Upper lobe of right lung (tissue), 1 donor: Measurements from ENCODE around the gene BRF1. TPM values are rescaled to one million over a fixed set of nuclear protein-coding genes. Genes with fewer than 3 reads are reported as not detected.

Experiments
- ATAC-seq: fragments of 200-7000 bp; cut with Tn5 transposase; one replicate; pipeline ENCODE4 v1.9.1; 2020; ENCODE audit warnings: mild to moderate bottlenecking, moderate library complexity
- DNase-seq: peaks from one replicate; pipeline ENCODE4 v3.0.0-alpha.2; 2020
- H3K27ac ChIP-seq: fragments of 200-600 bp; one replicate; pipeline ENCODE4 v1.8.0; 2022
- H3K27me3 ChIP-seq: fragments of 200-600 bp; one replicate; pipeline ENCODE4 v1.8.0; 2022; ENCODE audit warnings: mild to moderate bottlenecking
- H3K36me3 ChIP-seq: fragments of 200-600 bp; one replicate; pipeline ENCODE4 v1.8.0; 2022
- H3K4me1 ChIP-seq: fragments of 200-600 bp; one replicate; pipeline ENCODE4 v1.8.0; 2022
- H3K4me3 ChIP-seq: fragments of 200-600 bp; one replicate; pipeline ENCODE4 v1.8.0; 2022; ENCODE audit warnings: mild to moderate bottlenecking
- H3K9me3 ChIP-seq: fragments of 200-600 bp; one replicate; pipeline ENCODE4 v1.8.0; 2022
- CTCF ChIP-seq: fragments of 200-600 bp; IDR thresholded peaks from one replicate; pipeline ENCODE4 v1.8.0; 2022; ENCODE audit warnings: antibody characterized with exemption
- intact Hi-C: fragments of 100-400 bp; cut with DNase I; formaldehyde crosslinking; loops from one replicate; pipeline ENCODE4 v1.11.0; 2022
- total RNA-seq: library from RNA; stranded (reverse); fragmentation: NEBNext Ultra II Directional; extraction: Animal tissue kit (Norgen Biotek cat#: 25700); gene quantifications from one replicate; pipeline ENCODE4 v1.2.1, GENCODE V29; 2021
- donor health status: DM: no; HTN: yes; CAD: no; lungs with severe emphysema.

The BRF1 gene
- total RNA-seq, 1 donor from 2014 or later: 31.2 TPM

DNA sequence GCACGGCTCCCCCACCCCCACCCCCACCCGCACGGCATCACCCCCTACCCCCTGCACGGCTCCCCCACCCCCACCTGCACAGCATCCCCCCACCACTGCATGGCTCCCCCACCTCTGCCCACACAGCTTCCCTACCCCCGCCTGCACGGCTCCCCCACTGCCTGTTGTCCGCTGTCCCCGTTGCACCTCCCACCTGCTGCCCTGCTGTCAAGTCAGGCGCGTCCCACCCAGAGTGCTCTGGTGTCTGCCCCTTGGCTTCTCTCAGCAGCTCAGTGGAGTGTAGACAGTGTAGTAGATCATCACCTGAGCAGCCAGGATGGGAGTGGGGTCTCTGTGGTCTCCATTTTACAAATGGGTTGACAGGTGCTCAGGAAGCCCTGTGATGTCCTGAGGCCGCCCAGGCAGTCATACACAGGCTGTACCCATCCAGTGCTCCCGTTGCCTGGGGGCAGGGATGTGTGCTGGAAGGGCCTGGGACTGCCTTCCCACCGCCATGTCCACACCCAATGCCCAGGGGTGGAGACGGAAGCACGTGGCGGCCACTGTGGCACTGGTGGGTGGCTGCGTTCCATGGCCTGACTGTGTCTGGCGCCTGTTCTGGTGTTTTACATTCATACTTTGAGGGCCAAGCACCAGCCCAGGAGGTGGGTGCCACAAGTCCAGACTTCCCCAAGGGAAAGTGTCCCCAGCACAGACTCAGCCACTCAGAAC, 46.2 kb upstream of the BRF1 start:
- H3K4me3 ChIP-seq: no peak overlapping the region
- no peak overlapping the region for H3K27ac ChIP-seq
- no peaks in the 10 kb centered on the region for H3K27me3 ChIP-seq
- ATAC-seq: no peak
- H3K9me3 ChIP-seq: no peaks in the 10 kb centered on the region
- H3K36me3 ChIP-seq: no peaks in the 10 kb centered on the region
- intact Hi-C loops: no loop called here
- TF ChIP-seq CTCF: no peak
- peaks cover 3% of the 10 kb centered on the region for H3K4me1 ChIP-seq
- DNase-seq: no peak

- intact Hi-C loops: no loop called here
- ATAC-seq: no peak
- Histone ChIP-seq H3K27ac (no peak overlapping the region), H3K36me3 (no peaks in the 10 kb centered on the region), H3K4me1 (no peaks in the 10 kb centered on the region), H3K27me3 (no peaks in the 10 kb centered on the region), H3K4me3 (no peak overlapping the region), H3K9me3 (no peaks in the 10 kb centered on the region)
- DNase-seq: no peak
- TF ChIP-seq CTCF: no peak
These were observed 45.4 kb upstream of the BRF1 start for GRCh38 chr14:105346200-105346533.

GRCh38 chr14:105343194-105343593, 42.4 kb upstream of the BRF1 start:
- peaks cover under 1% of the 10 kb centered on the region for H3K4me1 ChIP-seq
- DNase-seq: no peak
- no peak for ATAC-seq
- no peak overlapping the region for H3K27ac ChIP-seq
- TF ChIP-seq CTCF: no peak
- intact Hi-C loops: no loop called here
- no peaks in the 10 kb centered on the region for H3K36me3 ChIP-seq
- no peaks in the 10 kb centered on the region for H3K9me3 ChIP-seq
- H3K27me3 ChIP-seq: no peaks in the 10 kb centered on the region
- H3K4me3 ChIP-seq: no peak overlapping the region

GRCh38 chr14:105340821-105341733, 40.3 kb upstream of the BRF1 start:
- Histone ChIP-seq H3K36me3 (no peaks in the 10 kb centered on the region), H3K27me3 (no peaks in the 10 kb centered on the region), H3K4me3 (no peak overlapping the region), H3K4me1 (peaks cover 7% of the 10 kb centered on the region), H3K9me3 (no peaks in the 10 kb centered on the region), H3K27ac (no peak overlapping the region)
- no peak for TF ChIP-seq CTCF
- intact Hi-C loops: no loop called here
- DNase-seq (no peak), ATAC-seq (no peak)

DNA sequence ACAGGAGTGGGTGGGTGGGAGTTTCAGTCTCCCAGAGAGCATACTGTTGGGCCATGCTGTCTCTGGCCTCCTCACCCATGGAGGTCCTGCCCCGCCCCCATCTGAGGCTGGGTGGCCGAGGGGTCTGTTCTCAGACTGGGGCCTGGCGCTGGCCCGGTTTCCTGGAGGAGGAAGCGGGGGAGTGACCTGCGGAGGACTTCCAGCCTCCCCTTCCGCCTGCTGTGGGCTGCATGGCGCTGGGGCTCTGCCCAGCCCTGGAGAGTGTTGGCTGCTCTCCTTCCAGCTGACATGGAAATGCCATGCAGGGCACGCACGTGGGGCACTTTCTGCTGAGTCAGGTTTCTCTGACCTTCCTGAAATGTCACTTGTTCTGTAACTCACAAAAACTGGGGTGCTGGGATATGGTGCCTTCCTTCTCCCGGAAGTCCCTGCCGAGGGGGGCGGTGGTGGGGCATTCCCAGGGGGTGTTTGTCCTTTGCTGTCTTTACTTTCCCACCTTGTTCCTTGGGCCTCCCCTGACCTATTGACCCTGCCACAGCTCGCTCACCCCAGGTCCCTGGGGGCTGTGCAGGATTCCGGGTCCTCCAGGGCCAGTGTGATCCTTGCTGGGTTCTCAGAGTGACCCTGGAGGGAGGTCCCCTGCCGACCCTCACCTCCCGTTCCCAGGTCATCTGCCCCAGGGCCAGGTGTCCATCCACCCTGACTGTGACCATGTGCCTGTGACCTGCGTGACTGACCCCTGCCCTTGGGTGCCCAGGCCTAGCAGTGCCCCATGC, 37.4 kb upstream of the BRF1 start:
- Histone ChIP-seq H3K27me3 (no peaks in the 10 kb centered on the region), H3K36me3 (no peaks in the 10 kb centered on the region), H3K4me1 (peaks cover 14% of the 10 kb centered on the region), H3K27ac (no peak overlapping the region), H3K4me3 (no peak overlapping the region), H3K9me3 (no peaks in the 10 kb centered on the region)
- ATAC-seq (peak; percentile 34), DNase-seq (no peak)
- TF ChIP-seq CTCF: no peak
- intact Hi-C loops: no loop called here
